ENCODE data around the gene TAOK1.

TAOK1 gene

GRCh38 chr17:29533976-29534375 lies 143.8 kb downstream of the TAOK1 start:
- no peak overlapping the region for H3K4me3 ChIP-seq (ENCODE audit: low read depth, low read length)
- no peak for TF ChIP-seq CTCF (IDR thresholded peaks at IDR 0.05; ENCODE audit: borderline replicate concordance, insufficient read depth, low read depth, low read length)

- H3K4me3 ChIP-seq (ENCODE audit: low read depth, low read length) = no peak overlapping the region
- no peak for TF ChIP-seq CTCF (IDR thresholded peaks at IDR 0.05; ENCODE audit: borderline replicate concordance, insufficient read depth, low read depth, low read length)
Measured at GRCh38 chr17:29544066-29544465, 153.9 kb downstream of the TAOK1 start.

- H3K4me3 ChIP-seq (ENCODE audit: low read depth, low read length) = no peak overlapping the region
- no peak for TF ChIP-seq CTCF (IDR thresholded peaks at IDR 0.05; ENCODE audit: borderline replicate concordance, insufficient read depth, low read depth, low read length)
Measured at GRCh38 chr17:29546085-29546484, 155.9 kb downstream of the TAOK1 start.

- H3K4me3 ChIP-seq (ENCODE audit: low read depth, low read length) = no peak overlapping the region
- no peak for TF ChIP-seq CTCF (IDR thresholded peaks at IDR 0.05; ENCODE audit: borderline replicate concordance, insufficient read depth, low read depth, low read length)
Measured at GRCh38 chr17:29546830-29547229, 156.7 kb downstream of the TAOK1 start.

- TF ChIP-seq CTCF (IDR thresholded peaks at IDR 0.05; ENCODE audit: borderline replicate concordance, insufficient read depth, low read depth, low read length) = no peak
- H3K4me3 ChIP-seq (ENCODE audit: low read depth, low read length) = no peak overlapping the region
Measured at GRCh38 chr17:29549177-29549923, 159.2 kb downstream of the TAOK1 start.

- no peak for TF ChIP-seq CTCF (IDR thresholded peaks at IDR 0.05; ENCODE audit: borderline replicate concordance, insufficient read depth, low read depth, low read length)
- no peak overlapping the region for H3K4me3 ChIP-seq (ENCODE audit: low read depth, low read length)
Measured at GRCh38 chr17:29555840-29556239, 165.7 kb downstream of the TAOK1 start.

GRCh38 chr17:29557085-29557738 lies 167.0 kb downstream of the TAOK1 start:
- TF ChIP-seq CTCF (IDR thresholded peaks at IDR 0.05; ENCODE audit: borderline replicate concordance, insufficient read depth, low read depth, low read length) = no peak
- H3K4me3 ChIP-seq (ENCODE audit: low read depth, low read length) = no peak overlapping the region
